ENCODE measurements around the gene CDC20. TPM values are rescaled to one million over a fixed set of nuclear protein-coding genes. Genes with fewer than 3 reads are reported as not detected.

Gene CDC20
- total and polyA plus RNA-seq, 2 experiments from 2014 or later = 207 to 252 TPM

DNA sequence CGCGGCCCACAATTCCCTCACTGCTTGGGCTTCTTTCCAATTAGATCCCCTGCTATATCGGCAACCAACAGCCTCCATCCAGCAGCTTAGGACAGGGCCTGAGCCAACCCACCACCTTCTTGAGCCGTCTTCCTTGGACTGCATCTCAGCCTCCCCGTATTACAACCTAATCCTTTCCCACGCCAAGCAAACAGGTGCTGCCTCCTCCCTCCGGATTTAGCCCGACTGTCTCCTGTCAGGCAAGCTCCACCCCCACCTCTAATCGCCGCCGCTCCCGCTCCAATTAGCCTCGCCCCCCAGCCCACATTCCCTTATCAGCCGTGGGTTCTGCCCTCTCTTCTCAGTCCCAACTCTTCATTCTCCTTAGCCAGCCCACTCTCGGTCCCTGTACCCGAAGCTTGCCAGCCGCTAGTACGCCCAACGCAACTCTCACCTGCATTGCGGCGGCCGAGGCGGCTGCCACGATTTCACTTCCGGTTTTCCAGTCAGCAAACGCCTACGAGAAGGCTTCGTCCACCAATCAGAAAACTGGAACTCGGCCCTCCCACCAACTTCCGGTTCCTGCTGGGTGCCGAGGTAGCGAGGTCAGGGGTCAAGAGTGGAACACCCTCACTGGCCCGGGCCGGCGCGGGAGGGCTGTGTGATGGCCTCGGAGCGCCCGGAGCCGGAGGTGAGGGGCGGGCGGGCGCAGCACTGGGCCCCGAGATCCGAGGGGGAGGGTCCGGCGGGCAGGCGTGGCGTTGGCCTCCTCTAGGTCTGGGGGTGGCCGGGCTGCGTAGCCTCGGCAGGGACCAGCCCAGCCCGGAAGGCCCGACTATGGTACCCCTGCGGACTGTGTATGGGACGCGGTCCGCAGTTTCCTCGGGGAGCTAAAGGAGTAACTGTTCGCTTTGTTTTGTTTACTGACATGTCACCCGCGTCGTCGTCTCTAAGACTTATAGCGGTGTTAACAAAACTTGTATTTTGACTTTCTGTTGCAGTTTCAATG lies 30.8 kb downstream of the CDC20 start, which contains the start of the genes MED8 and SZT2:
TSS of gene MED8 (minus strand) at position 475 of the 988 bp plus-strand sequence. CDS start at position 439, 36 bp downstream.
TSS of gene SZT2 (plus strand) at position 574 of the 988 bp plus-strand sequence. CDS start at position 644, 70 bp downstream.
- H3K4me3 ChIP-seq = peak within 1 kb of the TSS; percentile 66
- peaks cover 6% of the 10 kb centered on the region for H4K20me1 ChIP-seq (replicated peaks; ENCODE audit: insufficient read depth)
- no peaks in the 10 kb centered on the region for H3F3A ChIP-seq (replicated peaks; ENCODE audit: low read depth)
- TF ChIP-seq POLR2AphosphoS5 (IDR thresholded peaks at IDR 0.05; ENCODE audit: low read depth) (peak; percentile 92), STAT1 (IDR thresholded peaks at IDR 0.05; ENCODE audit: unreplicated experiment) (no peak), CREB1 (CRISPR knock-in tag; IDR thresholded peaks at IDR 0.05; ENCODE audit: low read depth) (peak; percentile 79), CTCF (conservative IDR thresholded peaks at IDR 0.05; ENCODE audit: low read depth in 2 of 2) (no peak), EZH2phosphoT487 (IDR thresholded peaks at IDR 0.05; ENCODE audit: unreplicated experiment) (no peak)
- TF ChIP-seq, protein P1, sequence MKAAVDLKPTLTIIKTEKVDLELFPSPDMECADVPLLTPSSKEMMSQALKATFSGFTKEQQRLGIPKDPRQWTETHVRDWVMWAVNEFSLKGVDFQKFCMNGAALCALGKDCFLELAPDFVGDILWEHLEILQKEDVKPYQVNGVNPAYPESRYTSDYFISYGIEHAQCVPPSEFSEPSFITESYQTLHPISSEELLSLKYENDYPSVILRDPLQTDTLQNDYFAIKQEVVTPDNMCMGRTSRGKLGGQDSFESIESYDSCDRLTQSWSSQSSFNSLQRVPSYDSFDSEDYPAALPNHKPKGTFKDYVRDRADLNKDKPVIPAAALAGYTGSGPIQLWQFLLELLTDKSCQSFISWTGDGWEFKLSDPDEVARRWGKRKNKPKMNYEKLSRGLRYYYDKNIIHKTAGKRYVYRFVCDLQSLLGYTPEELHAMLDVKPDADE (IDR thresholded peaks at IDR 0.05) = peak; percentile 84
- no peaks in the 10 kb centered on the region for H3K9me2 ChIP-seq (ENCODE audit: insufficient read depth)
- ATAC-seq (peak; percentile 99), DNase-seq (ENCODE audit: low spot score) (peak; percentile 99)
- Mint-ChIP-seq H3K9me3 (no peaks in the 10 kb centered on the region), H3K4me3 (peak within 1 kb of the TSS; percentile 98), H3K4me1 (peaks cover 15% of the 10 kb centered on the region), H3K36me3 (ENCODE audit: low read depth) (peaks cover 24% of the 10 kb centered on the region), H3K27ac (peak within 1 kb of the TSS; percentile 98), H3K27me3 (ENCODE audit: insufficient read depth, low read depth, poor library complexity) (peaks cover 2% of the 10 kb centered on the region)
- H3K27me3 ChIP-seq (ENCODE audit: insufficient read depth) = no peaks in the 10 kb centered on the region
- peaks cover 25% of the 10 kb centered on the region for H3K36me3 ChIP-seq (ENCODE audit: insufficient read depth)
- H2AFZ ChIP-seq = peak within 1 kb of the TSS; percentile 82
- H3K4me1 ChIP-seq (ENCODE audit: insufficient read depth) = peaks cover 13% of the 10 kb centered on the region; the same call in 1 of the 2 replicates
- H3K4me2 ChIP-seq = peak within 1 kb of the TSS; percentile 95
- H3K27ac ChIP-seq (ENCODE audit: low read depth) = peak within 1 kb of the TSS; percentile 57
- peaks cover 34% of the 10 kb centered on the region for H3K79me2 ChIP-seq (replicated peaks; ENCODE audit: insufficient read depth)

DNA sequence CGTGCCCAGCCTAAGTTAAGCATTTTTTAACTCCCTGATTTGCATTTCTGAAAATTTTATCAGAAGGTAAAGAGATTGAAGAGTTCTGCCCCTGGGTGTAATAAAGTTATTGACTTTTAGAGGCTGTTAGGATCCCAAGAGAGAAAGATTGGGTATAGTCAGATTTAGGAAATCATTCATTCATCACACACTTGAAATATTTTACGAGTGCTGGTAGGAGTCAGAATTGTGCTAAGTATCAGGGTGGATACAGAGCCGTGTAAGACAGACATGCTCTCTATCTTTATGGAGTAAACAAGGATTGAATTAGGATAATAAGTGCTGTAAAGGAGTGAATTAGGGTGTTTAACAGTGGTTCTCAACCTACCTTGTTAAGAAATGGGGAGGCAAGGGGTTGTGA lies 33.9 kb downstream of the CDC20 start:
- peaks cover 5% of the 10 kb centered on the region for H4K20me1 ChIP-seq (replicated peaks; ENCODE audit: insufficient read depth)
- Mint-ChIP-seq H3K36me3 (ENCODE audit: low read depth) (no peaks in the 10 kb centered on the region; the same call in 2 of the 3 replicates), H3K4me1 (peaks cover 15% of the 10 kb centered on the region), H3K4me3 (no peak overlapping the region), H3K27ac (no peak overlapping the region), H3K27me3 (ENCODE audit: insufficient read depth, low read depth, poor library complexity) (peaks cover 2% of the 10 kb centered on the region), H3K9me3 (no peaks in the 10 kb centered on the region)
- no peaks in the 10 kb centered on the region for H3F3A ChIP-seq (replicated peaks; ENCODE audit: low read depth)
- H3K4me2 ChIP-seq = no peak overlapping the region
- H3K79me2 ChIP-seq (replicated peaks; ENCODE audit: insufficient read depth) = peaks cover 29% of the 10 kb centered on the region
- ATAC-seq (no peak), DNase-seq (ENCODE audit: low spot score) (no peak)
- no peak overlapping the region for H2AFZ ChIP-seq
- peaks cover 4% of the 10 kb centered on the region; the same call in 1 of the 2 replicates for H3K36me3 ChIP-seq (ENCODE audit: insufficient read depth)
- H3K27ac ChIP-seq (ENCODE audit: low read depth) = no peak overlapping the region
- no peaks in the 10 kb centered on the region for H3K27me3 ChIP-seq (ENCODE audit: insufficient read depth)
- H3K4me1 ChIP-seq (ENCODE audit: insufficient read depth) = peaks cover 13% of the 10 kb centered on the region; the same call in 1 of the 2 replicates
- no peak overlapping the region for H3K4me3 ChIP-seq
- H3K9me2 ChIP-seq (ENCODE audit: insufficient read depth) = no peaks in the 10 kb centered on the region
- TF ChIP-seq REST (IDR thresholded peaks at IDR 0.05; ENCODE audit: unreplicated experiment) (no peak), ZNF114 (CRISPR knock-in tag; IDR thresholded peaks at IDR 0.05) (no peak), EZH2 (IDR thresholded peaks at IDR 0.05; ENCODE audit: low read depth, unreplicated experiment) (no peak), ZNF331 (CRISPR knock-in tag; IDR thresholded peaks at IDR 0.05; ENCODE audit: low read depth) (no peak), STAT1 (IDR thresholded peaks at IDR 0.05; ENCODE audit: unreplicated experiment) (no peak), EZH2phosphoT487 (IDR thresholded peaks at IDR 0.05; ENCODE audit: unreplicated experiment) (no peak), CTCF (conservative IDR thresholded peaks at IDR 0.05; ENCODE audit: low read depth in 2 of 2) (no peak), CREB1 (CRISPR knock-in tag; IDR thresholded peaks at IDR 0.05; ENCODE audit: low read depth) (no peak), JUNB (IDR thresholded peaks at IDR 0.05; ENCODE audit: unreplicated experiment) (no peak)
- TF ChIP-seq, protein P1 (IDR thresholded peaks at IDR 0.05) = no peak

All from GM23338 (cell line).